NCI-H446 (cell line): ENCODE data around the gene RHOV.

Experiments used
- DNase-seq, 2 experiments: peaks; one replicate each; lab custom pipeline; 2025; lab: John Stamatoyannopoulos, UW

Gene RHOV, protein sequence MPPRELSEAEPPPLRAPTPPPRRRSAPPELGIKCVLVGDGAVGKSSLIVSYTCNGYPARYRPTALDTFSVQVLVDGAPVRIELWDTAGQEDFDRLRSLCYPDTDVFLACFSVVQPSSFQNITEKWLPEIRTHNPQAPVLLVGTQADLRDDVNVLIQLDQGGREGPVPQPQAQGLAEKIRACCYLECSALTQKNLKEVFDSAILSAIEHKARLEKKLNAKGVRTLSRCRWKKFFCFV

DNA sequence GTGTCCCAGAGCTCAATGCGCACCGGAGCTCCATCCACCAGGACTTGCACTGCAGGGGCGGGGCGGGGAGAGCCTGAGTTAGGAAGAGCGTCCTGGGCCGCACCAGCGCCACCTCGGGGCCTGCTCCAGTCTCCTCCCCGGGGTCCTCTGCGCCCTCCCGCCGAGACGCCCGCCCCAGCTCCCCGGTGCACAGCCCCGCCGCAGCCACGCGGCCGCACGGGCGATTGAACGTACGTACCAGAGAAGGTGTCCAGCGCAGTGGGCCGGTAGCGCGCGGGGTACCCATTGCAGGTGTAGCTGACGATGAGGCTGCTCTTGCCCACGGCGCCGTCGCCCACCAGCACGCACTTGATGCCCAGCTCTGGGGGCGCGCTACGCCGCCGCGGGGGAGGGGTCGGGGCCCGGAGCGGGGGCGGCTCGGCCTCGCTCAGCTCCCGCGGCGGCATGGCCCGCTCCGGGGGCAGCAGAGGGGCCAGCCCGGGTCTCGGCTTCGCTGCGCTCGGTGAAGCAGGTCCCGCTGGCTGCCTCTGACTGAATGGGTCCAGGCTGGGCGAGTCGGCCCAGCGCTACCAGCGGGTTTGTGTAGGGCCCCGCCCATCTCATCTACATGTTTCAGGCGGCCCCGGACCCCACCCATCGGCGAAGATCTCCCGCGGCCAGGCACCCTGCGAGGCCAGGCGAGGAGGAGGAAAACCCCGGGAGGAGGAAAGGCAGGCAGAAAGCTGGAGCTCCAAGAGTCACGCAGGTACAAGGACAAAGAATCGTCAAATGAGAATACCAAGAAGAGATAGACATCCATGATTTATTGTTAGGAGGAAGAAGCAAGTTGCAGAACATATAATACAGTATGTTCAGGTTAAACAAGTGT is at the start of gene RHOV:
Gene RHOV (minus strand): TSS at position 541 of the 868 bp plus-strand sequence. CDS start 95 bp downstream, at position 446.
- DNase-seq, result peak in 1 of 2 experiments; percentile 62

DNA sequence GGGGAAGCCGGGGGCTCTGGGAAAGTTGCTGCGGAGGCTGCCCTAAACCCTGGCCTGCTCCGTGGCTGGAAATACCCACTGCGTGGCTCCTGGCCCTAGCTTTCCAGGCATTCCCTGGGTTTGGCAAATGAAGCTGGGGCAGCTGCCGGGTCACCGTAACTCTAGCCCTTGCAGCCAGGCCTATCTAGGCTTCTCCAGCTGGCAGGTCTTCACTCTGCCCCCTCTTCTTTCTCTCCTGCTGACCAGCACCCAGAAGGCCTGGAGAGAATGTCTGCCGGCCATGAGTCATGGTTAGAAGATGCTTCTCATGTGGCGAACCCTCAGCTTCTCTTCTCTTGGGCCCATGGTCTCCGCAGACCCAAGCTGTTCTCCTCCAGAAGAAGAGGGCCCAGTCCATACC is 49.5 kb upstream of the RHOV start:
- no peak for DNase-seq

DNA sequence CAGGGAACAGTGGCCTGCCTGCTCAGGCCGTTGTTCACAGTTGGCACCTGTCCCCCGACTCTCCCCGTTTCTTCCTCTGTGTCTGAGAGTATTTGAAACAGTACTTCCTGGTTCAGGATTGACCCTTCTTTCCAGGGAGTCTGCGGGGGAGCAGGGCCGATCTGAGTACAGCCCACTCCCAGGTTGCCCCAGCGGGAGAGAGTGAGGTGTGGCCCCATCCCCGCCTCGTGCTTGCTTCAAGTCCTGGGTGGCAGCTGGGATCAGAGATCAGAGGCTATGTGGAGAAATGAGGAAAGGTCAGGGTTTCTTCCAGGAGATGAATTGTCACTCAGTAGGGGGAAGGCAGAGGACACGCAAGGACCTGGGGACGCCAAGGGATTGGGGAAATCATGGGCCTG is 48.6 kb upstream of the RHOV start:
- DNase-seq, result no peak

DNA sequence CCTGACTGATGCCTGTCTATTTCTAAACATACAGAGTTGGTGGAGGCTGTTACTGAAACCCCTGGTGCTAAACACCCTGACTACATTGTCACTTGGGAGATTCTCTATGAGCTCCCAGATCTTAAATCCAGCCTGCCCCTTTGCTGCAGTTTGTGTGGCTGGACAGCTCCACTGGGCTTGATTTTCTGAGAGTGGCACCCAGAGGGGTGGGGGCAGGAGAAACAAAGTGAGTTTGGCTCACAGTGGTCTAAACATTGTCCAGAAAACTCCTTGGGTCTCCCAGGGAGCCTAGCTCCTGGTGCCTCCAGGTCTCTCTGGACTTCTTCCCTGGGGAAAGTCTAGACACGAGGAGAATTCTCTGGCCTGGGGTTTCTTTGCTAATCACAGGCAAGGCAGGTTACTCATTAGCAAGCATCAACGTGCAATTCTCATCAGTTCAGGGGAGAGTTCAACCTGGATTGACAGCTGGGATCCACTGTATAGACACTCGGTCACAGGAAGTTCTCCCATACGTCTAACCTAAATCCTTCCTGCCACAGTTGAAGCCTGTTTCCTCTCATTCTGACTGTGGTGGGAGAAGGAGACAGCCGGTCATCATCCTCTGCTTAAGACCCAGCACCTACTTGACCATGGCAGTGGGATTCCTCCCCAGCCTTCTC is 48.0 kb upstream of the RHOV start:
- no peak for DNase-seq

DNA sequence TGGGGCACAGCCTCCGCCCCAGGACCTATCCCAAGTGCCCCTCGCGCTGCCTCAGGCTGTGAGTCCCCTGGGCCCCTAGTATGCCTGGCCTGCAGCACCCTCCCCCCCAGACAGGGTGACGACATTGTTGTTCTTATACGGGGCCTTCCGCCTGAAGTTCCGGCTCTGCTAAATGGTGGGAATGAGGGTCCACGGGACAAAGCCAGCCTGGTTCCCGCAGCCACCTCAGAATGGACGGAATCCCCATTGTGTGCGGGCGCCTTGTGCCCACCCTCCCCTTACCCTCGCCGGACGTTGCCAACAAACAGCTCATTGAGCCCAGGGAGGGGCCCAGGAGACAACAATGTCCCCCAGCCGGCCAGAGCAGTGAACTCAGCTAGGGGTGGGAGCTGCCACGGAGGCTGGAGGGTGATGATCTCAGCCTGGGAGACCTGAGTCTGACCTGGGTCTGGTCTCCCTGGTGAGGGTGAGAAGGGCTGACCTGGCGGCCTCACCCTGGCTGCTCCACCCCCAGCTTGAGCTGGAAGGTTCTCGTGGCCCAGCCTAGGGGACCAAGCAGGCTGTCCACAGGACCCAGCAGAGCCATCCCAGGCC is 44.9 kb upstream of the RHOV start:
- no peak for DNase-seq

DNA sequence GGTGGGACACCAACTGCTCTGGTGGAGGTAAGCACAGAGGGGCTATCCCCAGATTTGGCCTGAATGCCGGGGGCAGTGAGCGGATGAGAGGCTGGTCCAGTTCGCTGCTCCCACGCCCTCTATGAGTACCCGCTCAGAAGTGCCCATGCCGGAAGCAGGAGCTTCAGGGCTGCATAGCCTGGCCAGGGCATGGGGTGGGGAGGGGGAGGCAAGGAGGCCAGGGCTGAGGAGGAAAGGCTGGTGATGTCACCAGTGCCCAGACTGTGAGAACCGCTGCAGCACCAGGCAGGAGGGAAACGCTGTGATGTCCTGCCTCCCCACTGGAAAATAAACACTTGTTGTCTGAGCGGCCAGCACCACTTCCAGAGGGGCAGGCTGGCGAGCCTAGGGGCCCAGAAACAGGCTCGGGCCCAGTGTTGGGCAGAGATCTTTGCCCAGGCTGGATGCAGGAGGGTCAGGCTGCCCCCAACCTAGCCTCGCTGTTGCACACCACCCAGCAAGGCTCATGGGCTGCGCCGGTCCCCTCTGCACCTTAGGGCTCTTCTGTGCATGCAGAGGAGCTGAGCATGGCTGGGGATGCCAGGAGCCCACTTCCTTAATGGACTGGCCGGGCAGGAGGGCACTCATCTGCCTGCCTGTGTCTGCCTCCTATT is 44.2 kb upstream of the RHOV start:
- DNase-seq, result no peak

DNA sequence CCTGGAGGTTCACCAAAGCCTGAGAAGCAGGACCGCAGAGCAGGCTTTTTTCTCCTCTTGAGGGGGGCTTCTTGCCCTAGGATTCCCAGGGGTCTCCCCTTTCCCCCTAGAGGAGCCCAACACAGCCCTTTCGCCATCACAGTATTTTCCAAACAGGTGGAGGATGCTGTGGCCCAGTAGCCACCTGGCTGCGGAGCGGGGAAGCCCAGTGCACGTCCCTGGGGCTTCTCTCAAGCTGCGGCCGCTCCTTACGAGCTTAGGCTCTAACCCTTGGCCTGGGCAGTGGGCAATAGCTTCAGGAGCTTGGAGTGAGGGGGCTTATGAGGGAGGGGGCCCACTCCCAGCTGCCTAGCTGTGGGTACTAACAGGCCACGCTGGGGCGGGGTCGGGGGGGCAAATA is 43.6 kb upstream of the RHOV start:
- no peak for DNase-seq

DNA sequence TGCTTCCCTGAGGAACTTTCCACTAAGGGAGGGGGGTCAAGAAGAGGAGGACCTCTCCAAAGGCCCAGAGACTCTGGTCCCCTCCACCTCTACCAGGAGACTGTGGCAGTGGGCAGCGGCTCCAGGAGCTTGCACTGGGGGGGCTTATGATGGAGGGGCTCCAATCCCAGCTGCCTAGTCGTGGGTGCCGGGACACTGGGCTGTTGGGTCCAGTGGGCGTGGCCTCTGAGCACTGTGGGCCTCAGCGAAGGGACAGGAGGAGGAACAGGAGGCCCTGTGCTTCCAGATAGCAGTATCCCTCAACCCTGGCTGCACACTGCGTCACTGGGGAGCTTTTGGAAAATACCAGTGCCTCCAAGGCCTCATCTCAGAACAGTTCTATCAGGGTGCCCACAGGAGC is 41.6 kb upstream of the RHOV start:
- no peak for DNase-seq

DNA sequence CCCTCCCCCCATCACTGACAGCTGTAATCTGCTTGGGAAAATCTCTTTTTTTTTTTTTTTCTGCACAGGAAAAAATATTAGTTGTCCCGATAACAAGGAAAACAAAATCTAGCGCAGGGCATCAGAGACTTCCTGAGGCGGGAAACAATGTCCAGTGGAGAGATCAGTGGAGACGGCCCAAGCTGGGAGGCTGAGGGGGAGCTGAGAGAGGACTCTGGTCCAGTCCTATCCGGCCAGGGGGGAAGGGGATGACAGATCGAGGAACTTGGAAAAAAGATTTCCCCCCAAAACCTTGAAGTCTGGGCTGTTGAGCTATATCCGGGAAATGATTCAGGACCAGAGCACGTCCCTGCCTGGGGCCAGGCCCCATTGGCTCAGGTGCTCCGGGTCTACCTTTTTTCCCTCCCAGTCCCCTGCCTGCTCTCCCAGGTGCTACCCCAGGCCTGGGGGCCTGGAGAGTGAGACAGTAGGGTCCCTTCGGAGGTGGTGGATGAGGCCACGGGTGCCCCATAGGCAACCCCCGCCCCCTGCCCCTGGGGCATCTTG is 41.2 kb upstream of the RHOV start:
- no peak for DNase-seq

DNA sequence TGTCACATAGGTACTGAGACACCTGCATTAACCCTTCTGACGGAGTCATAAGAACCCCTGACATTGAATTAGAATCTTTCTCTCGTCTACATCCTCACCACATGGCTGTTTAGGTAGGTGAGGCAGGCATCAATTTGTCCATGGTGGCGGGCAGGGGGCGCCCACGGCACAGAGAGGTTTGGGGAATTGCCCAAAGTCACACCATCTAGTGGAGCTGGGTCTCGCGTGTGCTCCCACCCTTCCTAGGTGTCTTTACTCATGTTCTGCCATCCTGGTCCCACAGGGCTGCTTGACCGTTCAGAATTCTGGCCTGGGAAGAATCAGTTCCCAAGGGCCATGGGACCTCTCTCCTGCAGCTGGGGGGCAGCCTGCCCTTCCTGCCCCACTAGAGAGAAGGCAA is 40.5 kb upstream of the RHOV start:
- DNase-seq, result no peak

DNA sequence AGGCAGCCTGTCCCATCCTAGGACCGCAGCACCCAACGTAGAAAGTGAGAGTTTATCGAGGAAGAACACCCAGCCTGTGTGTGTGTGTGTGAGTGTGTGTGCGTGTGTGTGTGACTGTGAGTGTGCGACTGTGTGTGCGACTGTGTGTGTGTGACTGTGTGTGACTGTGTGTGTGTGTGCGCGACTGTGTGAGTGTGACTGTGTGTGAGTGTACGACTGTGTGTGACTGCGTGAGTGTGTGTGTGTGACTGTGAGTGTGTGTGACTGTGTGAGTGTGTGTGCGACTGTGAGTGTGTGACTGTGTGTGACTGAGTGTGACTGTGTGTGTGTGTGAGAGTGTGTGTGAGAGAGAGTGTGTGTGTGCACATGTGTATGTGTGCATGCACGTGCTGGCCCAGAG is 40.0 kb upstream of the RHOV start:
- no peak for DNase-seq

DNA sequence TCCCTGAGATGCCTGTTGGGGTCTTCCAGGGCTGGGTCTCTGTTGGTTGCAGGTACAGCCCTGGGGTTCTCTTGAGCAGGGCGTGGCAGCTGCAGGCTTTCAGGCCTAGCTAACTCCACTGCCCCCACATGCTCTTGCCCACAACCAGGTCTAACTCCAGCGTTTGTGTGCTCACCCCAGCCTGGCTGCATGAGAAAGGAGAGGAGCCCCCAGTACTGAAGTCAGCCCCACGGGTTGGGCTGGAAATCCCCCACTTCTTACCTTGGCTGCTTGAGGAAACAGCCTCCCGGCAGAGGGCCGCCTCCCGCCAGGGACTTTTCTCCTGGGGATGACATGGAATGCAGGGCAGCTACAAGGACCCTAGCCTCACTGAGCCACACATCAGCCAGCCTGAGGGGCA is 38.4 kb upstream of the RHOV start:
- no peak for DNase-seq

DNA sequence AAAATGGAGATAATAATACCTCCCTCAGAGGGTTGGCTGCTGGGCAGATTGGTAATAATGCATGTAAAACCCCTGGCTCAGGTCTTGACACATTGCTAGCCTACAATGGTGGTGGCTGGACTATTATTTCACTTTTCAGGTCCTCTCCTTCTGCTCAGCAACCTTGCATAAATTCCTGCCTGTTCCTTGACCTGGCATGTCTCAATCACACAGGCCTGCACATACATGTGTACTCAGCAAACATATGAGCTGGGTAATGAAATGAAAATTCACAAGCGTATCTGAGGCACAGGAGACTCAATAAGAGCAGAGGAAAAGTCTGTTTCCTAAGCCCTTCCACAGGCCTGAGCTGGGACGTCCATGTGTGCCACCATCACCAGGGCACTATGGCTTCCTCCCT is 37.7 kb upstream of the RHOV start:
- no peak for DNase-seq

DNA sequence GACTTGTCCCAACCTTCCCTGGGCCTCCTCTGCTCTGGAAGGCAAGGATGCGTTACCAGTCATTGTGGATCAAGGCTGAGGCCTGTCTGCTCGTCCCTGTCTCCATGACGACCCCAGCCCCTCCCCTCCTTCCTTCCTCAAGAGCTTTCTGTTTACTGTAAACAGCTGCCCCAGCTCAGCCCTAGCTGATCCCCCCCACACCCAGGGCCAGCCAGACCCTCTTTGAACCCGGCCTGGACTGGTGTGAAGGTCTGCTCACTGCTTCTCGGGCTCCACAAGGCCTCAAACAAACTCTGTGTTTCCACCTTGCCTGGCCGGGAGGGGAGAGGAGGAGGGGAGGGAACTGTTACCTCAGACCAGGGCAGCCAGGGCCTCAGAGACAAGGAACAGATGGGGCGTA is 37.1 kb upstream of the RHOV start:
- DNase-seq, result no peak

DNA sequence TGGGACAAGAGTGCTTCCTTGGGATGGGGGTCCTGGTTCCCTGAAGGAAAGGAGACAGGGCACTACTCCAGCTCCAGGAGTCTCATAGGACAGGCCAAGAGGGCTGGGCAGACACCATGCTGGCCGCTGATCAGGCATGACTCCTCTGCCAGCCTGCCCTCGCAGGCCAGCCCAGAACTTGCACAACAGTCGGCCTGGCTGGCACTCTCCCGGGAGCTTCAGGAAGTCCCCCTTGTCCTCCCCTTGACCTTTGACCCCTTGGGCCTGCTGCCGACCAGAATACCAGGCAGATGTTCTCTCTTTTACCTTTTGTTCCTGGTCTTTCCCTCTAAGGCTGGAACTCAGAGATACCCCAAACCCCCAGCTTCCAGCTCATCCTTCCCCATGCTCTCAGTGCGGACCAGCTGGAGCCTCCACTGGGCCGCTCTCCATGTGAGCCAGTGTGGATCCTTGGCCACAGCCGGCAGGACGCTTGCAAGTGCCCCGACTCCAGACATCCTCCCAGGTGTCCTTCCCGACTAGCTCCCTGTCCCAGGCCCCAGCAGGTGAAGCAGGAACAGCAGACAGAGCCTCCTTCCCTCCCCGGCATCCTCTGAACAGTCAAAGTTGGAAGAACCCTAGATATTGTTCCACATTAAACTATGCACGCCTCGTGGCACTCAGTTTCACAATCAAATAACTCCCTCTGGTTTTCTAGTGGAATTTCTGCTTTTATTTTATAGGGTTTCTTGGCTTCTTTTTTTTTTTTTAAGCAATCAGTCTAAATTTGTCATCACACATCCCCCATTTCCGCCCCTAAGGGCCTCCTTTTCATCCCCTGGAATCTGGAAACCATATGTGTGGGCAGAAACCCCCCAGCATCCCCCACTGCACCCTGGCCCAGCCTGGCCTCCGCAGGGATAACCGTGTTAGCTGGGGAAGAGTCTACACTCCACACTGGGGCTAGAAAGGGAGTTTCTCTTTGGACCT is 35.9 kb upstream of the RHOV start:
- no peak for DNase-seq

DNA sequence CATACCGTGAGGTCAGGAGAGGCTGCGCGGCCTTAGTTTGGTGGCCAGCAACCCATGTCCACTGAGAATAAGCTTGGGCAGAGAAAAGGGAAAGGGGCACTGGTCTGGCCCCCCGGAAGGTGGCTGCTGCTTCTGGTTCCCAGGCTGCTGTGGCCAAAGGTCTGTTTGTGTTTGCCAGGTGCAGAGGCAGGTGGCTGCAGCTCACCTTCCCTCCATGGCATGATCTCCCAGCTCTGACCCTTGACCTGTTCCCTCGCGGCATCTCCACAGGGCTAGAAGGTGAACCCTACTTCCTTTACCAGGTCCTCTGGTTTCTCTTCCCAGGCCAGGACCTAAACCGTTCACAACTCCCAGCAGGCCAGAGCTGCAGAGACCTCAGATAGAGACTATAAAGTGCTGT is 34.1 kb upstream of the RHOV start:
- DNase-seq, result no peak

DNA sequence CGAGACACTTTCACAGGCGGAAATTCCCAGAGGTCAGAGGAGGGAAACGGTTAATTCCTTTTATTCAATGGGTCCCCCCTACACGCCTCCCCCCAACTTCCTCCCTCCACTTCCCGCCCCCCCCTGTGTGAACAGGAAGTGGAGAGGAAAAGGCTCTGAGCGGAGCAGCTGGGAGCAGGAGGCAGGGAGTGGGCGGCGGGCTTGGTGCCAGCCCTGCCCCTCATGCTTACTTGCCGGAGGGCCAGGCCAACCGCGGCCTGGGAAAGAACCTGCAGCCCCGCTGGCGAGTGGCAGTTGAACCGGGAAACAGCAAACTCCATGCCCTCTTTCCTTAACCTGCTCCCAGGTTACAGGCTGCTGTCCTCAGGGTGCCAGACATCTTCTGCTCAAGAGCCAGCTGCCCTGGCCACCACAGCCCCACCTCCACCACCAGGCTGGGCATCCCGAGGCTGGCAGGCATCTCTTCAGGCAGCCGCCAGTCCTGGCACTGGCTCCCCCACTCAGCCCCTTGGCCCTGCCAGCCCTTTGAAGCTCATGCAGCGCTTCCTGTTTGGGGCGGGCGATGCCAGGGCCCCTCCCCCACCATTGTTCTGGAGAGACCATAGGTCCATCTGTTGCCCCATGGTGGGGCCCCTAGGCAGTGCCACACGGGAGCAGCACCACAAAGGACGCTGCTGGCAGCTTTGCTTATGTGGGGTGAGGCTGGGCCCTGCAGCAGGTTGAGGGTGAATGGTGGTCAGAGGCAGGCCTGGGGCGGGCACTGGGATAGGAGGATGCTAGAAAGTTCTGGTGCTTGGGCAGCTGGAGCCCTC is 33.2 kb upstream of the RHOV start:
- DNase-seq, result peak; percentile 10 to 75

DNA sequence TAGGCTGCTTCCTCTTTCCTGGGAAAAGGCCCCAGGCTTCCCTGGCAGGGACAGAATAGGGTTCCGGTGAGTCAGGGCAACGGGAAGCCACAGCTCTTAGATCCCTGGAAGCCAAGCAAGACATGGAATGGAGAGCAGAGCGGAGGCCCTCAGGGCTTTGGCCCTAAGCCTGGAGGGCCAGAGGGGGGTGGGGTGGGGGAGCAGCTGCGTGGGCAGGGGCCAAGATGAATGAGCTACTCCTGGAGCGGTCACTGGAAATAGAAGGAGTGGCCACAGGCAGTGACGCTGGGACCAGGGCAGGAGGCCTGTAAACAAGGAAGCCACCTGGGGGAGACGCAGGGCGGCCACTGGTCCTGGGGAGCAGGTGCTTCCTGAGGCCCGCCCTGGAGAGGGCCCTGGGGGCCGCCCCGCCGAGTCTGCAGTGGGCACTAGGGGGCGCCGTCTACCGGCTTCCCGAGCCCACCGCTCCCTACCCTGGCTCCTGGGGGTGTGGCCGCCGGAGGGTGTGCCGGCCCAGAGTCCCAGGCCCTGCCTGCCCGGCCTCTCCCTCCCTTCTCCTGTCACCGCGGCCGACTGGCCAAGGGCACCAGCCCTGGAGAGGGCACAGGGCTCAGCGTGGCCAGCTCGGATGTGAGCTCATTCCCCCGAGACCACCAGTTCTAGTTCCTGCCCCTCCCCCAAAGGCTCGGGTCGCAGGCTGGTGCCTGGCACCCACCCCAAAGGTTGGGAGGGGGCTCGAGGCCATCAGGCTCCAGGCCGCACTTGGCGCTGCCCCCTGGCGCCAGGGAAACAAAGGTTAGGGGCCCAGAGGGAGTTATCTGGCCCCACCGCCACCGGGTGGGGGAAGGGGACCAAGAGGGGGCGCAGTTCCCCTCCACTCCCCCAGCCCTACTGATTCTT is 32.3 kb upstream of the RHOV start:
- DNase-seq, result peak; percentile 37 to 79
